Stimulated activated naive B cell treated with anti-CD40 and anti-IgM and Interleukin-4, amounts not matched to agents 10 μg/mL and 1 μg/mL and 100 μg/mL, for 72 hours (primary cell): ENCODE results near the gene PSMD3.

Experiments used
- ATAC-seq, 2 donors: fragments of 150-1000 bp; cut with Tn5 transposase; replicated peaks; 2 replicates each; pipeline ENCODE4 v1.10.0; 2021; ENCODE audit warnings: moderate library complexity in 1 of 2
- DNase-seq: peaks from one replicate; pipeline ENCODE4 v3.0.0; 2021
- H3K27ac Mint-ChIP-seq: one replicate; pipeline ENCODE4 v1.8.0; 2022; ENCODE audit warnings: mild to moderate bottlenecking, mixed read lengths
- H3K27me3 Mint-ChIP-seq, 2 donors: one replicate each; pipeline ENCODE4 v1.8.0; 2022; ENCODE audit warnings: mixed read lengths in 2 of 2
- H3K36me3 Mint-ChIP-seq, 2 donors: one replicate each; pipeline ENCODE4 v1.8.0; 2022; ENCODE audit warnings: mixed read lengths in 2 of 2, mild to moderate bottlenecking in 1 of 2
- H3K4me1 Mint-ChIP-seq, 2 donors: one replicate each; pipeline ENCODE4 v1.8.0; 2022; ENCODE audit warnings: mixed read lengths in 2 of 2, mild to moderate bottlenecking in 1 of 2
- H3K4me3 Mint-ChIP-seq, 2 donors: one replicate each; pipeline ENCODE4 v1.8.0; 2022; ENCODE audit warnings: mild to moderate bottlenecking in 2 of 2, mixed read lengths in 2 of 2, moderate library complexity in 1 of 2
- H3K9me3 Mint-ChIP-seq, 2 donors: one replicate each; pipeline ENCODE4 v1.8.0; 2022; ENCODE audit warnings: mixed read lengths in 2 of 2, mild to moderate bottlenecking in 1 of 2

Gene PSMD3

DNA sequence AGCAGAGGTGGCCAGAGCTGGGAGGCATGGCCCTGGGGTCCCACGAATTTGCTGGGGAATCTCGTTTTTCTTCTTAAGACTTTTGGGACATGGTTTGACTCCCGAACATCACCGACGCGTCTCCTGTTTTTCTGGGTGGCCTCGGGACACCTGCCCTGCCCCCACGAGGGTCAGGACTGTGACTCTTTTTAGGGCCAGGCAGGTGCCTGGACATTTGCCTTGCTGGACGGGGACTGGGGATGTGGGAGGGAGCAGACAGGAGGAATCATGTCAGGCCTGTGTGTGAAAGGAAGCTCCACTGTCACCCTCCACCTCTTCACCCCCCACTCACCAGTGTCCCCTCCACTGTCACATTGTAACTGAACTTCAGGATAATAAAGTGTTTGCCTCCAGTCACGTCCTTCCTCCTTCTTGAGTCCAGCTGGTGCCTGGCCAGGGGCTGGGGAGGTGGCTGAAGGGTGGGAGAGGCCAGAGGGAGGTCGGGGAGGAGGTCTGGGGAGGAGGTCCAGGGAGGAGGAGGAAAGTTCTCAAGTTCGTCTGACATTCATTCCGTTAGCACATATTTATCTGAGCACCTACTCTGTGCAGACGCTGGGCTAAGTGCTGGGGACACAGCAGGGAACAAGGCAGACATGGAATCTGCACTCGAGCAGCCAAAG lies 36.9 kb downstream of the PSMD3 start:
- H3K4me1 Mint-ChIP-seq = peaks cover 5 to 7% of the 10 kb centered on the region in 2 donors

DNA sequence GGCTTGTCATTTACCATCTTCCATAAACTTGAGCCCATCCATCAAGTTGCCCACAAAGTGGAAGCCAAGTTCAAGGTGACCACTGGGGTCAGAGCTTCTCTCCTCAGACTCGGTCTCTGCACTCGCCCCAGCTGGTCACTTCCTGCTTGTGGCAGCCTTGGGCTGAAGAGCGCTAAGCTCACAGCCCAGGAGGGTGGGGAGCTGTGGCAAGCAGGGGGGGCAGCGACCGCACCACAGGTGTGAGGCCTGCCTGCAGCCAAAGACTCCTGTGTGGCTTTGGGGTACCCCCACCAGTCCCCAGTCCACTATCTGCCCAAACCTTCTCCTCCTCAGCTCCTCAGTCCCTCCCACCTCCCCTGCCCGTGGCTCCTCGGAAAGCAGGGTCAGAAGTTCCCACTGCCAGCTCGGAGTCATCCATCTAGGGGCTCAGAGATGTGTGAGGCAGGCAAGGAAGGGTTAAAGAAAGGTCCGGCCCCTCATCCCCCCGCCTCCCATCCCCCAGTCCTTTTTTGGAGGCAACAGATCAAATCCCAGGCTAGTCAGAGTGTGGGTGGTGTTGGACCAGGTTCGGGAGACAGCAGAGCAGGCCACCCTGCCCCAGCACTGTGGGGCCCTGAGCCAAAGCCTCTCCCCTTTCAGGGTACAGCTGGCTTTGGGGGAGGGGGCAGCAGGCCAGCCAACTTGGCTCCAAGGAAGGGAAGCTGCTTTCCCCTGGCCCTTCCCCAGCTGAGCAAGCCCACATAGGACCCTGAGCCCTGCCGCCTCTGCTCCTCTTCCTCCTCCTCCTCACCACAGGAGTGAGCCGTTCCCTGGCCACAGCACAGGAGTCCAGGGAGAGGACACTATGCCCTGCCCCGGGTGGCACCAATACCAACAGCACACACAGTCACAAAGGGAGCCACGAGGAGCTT lies 37.9 kb downstream of the PSMD3 start:
- H3K4me1 Mint-ChIP-seq = peaks cover 5 to 6% of the 10 kb centered on the region in 2 donors

More for the DNA sequence above, 36.9 kb downstream of the PSMD3 start:
- no peak for DNase-seq
- H3K4me3 Mint-ChIP-seq = no peak overlapping the region
- ATAC-seq = no peak
- H3K27ac Mint-ChIP-seq = peak overlapping the region; percentile 14
- no peaks in the 10 kb centered on the region for H3K9me3 Mint-ChIP-seq
- peaks cover 21 to 41% of the 10 kb centered on the region in 2 donors for H3K36me3 Mint-ChIP-seq
- H3K27me3 Mint-ChIP-seq = peaks cover 1 to 4% of the 10 kb centered on the region in 2 donors

DNA sequence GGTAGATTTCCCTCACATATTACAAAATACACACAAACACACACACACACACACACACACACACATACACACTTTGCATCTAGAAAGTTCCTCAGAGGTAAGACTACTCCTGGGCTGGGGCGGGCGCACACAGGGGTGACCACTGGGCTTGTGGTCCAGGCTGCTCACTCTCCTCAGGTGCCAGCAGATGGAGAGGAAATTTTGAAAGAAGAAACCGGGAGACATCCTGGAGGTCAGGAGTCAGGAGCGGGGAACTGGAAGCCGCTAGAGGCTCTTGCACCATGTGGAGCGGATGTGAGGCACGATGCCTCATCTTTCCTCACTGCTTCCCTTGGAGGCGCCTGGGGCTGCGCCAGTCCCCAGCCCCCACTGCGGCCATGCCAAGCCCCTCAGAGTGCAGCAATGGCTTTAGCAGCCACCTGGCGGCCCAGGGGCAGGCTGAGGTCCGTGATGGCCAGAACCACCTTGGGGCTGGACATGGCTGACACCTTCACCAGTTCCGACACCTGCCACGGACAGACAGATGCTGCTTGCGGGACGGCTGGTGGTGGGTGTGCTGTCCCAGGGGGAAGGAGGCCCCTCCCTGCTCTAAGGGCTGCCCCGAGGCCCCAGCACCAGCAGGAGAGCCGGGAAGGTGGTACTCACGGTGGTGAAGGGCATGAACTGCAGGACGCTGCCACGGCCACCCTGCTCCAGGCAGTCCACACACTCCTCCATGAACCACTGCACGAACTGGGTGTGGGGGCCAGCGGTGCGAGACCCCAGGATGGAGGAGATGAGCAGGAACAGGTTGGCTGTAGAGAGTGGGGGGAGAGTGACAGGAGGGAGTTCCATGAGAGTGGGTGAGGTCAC lies 38.8 kb downstream of the PSMD3 start:
- no peaks in the 10 kb centered on the region for H3K4me1 Mint-ChIP-seq
- no peak overlapping the region for H3K4me3 Mint-ChIP-seq
- DNase-seq (no peak), ATAC-seq (peak in 1 of 2 donors; percentile 34)
- no peaks in the 10 kb centered on the region for H3K9me3 Mint-ChIP-seq
- H3K36me3 Mint-ChIP-seq = peaks cover 26 to 47% of the 10 kb centered on the region in 2 donors
- H3K27ac Mint-ChIP-seq = peak overlapping the region; percentile 67
- H3K27me3 Mint-ChIP-seq = no peaks in the 10 kb centered on the region

More for the DNA sequence above, 37.9 kb downstream of the PSMD3 start:
- no peaks in the 10 kb centered on the region for H3K9me3 Mint-ChIP-seq
- H3K36me3 Mint-ChIP-seq = peaks cover 21 to 41% of the 10 kb centered on the region in 2 donors
- H3K27ac Mint-ChIP-seq = peak overlapping the region; percentile 67
- H3K27me3 Mint-ChIP-seq = peaks cover 0 to 4% of the 10 kb centered on the region in 2 donors
- ATAC-seq = no peak
- no peak for DNase-seq
- no peak overlapping the region for H3K4me3 Mint-ChIP-seq

DNA sequence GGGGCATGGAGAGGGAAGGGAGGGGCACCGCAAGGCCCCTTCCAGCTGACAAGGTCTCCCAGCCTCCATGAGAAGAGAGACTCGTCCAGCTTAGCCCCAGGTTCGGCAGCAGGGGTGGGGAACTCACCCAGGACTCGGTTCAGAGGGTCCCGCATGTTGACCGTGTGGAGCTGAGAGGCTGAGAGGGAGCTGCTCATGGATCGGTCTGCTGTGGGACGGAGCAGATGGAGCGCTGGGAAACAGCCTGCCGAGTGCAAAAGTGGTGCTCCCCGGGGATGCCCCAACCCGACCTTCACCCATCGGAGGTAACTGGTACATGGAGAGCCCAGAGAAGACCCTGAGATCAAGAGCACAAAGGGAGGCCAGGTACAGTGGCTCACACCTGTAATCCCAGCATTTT lies 39.5 kb downstream of the PSMD3 start:
- Mint-ChIP-seq H3K27me3 (no peaks in the 10 kb centered on the region), H3K36me3 (peaks cover 27 to 48% of the 10 kb centered on the region in 2 donors), H3K4me1 (no peaks in the 10 kb centered on the region), H3K9me3 (no peaks in the 10 kb centered on the region), H3K27ac (no peak overlapping the region), H3K4me3 (no peak overlapping the region)
- DNase-seq (no peak), ATAC-seq (no peak)

DNA sequence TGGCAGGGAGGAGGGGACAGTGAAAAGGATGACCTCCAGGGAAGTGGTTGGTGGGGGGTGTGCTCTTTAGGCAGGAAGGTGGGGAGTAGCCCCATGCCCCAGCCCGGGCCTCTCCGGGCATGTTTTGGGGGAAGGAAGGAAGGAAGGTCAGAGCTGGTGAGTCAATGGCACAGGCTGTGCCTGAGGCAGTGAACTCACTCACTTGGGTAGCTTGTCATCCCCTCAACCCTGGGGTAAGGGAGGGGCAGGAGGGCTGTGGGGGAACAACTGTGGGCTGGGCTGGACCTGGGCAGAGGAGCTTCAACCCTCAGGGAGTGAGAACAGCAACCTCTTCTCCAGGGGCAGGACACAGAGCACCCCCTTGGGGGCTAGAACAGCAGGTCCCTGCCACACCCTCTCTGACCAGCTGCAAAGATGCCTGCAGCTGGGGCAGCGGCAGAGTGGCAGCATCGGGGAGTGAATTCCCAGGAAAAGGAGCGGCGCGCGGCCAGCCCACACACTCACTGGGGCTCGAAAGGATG lies 40.9 kb downstream of the PSMD3 start:
- Mint-ChIP-seq H3K9me3 (no peaks in the 10 kb centered on the region), H3K36me3 (peaks cover 41 to 61% of the 10 kb centered on the region in 2 donors), H3K27ac (no peak overlapping the region), H3K27me3 (no peaks in the 10 kb centered on the region), H3K4me3 (no peak overlapping the region), H3K4me1 (peaks cover 0 to 2% of the 10 kb centered on the region in 2 donors)
- DNase-seq (no peak), ATAC-seq (no peak)

DNA sequence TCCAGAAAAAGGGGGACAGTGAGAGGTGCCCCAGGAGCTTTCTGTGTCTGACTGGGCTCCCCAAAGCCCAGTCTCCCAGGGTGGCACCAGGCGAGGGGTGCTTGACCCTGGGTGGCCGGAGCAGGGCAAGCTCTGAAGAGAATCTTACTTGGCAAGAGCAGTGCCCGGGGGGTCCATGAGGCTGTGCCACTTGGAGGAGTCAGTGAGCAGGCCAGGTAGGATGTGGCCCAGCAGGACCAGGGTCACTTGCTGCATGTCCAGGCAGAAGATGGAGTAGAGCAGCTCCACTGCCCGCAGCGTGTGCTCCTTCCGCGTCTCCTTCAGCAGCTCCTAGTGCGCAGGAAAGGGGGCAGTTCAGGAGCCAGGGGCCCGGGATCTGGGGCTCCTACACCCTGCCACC lies 41.9 kb downstream of the PSMD3 start:
- Mint-ChIP-seq H3K27ac (peak overlapping the region; percentile 65), H3K4me3 (no peak overlapping the region), H3K9me3 (no peaks in the 10 kb centered on the region), H3K27me3 (no peaks in the 10 kb centered on the region), H3K36me3 (peaks cover 47 to 67% of the 10 kb centered on the region in 2 donors), H3K4me1 (peaks cover 6 to 7% of the 10 kb centered on the region in 2 donors)
- DNase-seq = no peak
- ATAC-seq = no peak

DNA sequence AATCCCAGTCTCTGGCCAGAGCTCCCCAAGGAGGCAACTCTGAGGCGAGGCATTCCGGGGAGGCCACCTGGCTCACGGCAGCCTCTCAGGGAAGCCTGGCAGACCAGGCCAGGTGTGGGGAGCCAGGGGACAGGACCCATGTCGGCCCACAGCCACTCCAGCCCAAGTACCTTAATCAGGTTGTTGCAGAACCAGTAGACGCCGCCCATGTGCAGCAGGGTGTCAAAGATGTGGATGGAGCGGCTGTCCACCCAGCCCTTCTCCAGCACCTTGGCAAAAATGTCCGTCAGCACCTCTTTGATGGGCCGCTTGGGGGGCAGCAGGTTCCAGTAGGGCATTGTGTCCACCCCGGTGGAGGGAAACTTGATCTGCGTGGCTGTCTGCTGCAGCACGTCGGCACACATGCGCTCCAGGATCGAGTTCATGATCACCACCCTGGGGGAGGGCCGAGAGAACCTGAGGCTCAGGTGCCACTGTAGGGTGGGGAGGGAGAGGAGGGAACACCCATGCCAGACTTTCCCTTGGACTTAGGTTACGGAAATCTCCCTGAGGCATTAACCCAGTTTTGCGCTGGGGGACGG lies 42.4 kb downstream of the PSMD3 start:
- Mint-ChIP-seq H3K4me3 (no peak overlapping the region), H3K4me1 (peaks cover 6 to 7% of the 10 kb centered on the region in 2 donors), H3K36me3 (peaks cover 47 to 67% of the 10 kb centered on the region in 2 donors), H3K27me3 (no peaks in the 10 kb centered on the region), H3K9me3 (no peaks in the 10 kb centered on the region), H3K27ac (peak overlapping the region; percentile 65)
- no peak for DNase-seq
- no peak for ATAC-seq

DNA sequence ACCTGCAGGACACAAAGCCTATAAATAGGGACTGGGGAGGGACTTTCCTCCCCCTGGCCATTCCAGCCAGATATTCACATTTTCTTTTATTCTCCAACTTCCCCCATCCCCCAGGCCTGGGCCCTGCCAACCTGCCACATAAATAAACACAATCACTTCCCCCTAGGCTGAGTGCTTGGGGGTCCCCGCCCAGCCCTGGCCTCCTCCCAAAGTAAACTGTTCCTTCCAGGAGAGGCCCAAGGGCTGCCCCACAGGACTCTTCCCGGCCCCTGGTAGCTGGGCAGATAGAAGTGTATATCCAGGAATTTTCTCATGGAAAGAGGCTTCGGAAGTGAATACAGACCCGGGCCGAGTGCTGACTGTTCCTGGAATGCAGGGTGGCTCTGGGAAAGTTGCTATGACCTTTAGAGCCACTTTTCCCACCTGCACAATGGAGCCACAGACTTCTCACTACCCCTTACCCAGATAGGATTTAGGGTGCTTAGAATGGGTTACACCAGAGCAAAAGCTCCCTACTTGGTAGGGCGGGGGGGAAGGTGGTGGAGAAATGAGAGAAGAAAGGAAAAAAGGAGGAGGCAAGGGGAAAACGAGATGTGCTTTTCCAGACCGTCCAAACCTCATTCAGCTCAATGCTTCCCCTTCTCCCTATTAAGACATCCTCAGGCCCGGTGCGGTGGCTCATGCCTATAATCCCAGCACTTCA lies 43.1 kb downstream of the PSMD3 start:
- Mint-ChIP-seq H3K9me3 (no peaks in the 10 kb centered on the region), H3K27me3 (no peaks in the 10 kb centered on the region), H3K36me3 (peaks cover 49 to 66% of the 10 kb centered on the region in 2 donors), H3K4me3 (no peak overlapping the region), H3K27ac (peak overlapping the region; percentile 76), H3K4me1 (peaks cover 6 to 7% of the 10 kb centered on the region in 2 donors)
- ATAC-seq = no peak
- no peak for DNase-seq

DNA sequence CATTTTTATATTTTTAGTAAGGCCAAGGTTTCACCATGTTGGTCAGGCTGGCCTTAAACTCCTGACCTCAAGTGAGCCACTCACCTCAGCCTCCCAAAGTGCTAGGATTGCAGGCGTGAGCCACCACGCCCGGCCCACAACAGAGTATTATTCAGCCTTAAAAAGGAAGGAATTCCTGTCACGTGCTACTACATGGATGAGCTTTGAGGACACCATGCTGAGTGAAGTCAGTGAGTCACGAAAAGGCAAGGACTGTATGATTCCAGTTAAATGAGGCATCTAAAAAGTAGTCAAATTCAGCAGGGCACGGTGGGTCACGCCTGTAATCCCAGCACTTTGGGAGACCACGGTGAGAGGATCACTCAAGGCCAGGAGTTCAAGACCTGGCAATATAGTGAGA lies 44.3 kb downstream of the PSMD3 start:
- H3K4me3 Mint-ChIP-seq = no peak overlapping the region
- ATAC-seq = no peak
- peaks cover 55 to 67% of the 10 kb centered on the region in 2 donors for H3K36me3 Mint-ChIP-seq
- H3K27ac Mint-ChIP-seq = peak overlapping the region; percentile 48
- H3K27me3 Mint-ChIP-seq = no peaks in the 10 kb centered on the region
- H3K9me3 Mint-ChIP-seq = no peaks in the 10 kb centered on the region
- no peak for DNase-seq
- peaks cover 6 to 7% of the 10 kb centered on the region in 2 donors for H3K4me1 Mint-ChIP-seq

DNA sequence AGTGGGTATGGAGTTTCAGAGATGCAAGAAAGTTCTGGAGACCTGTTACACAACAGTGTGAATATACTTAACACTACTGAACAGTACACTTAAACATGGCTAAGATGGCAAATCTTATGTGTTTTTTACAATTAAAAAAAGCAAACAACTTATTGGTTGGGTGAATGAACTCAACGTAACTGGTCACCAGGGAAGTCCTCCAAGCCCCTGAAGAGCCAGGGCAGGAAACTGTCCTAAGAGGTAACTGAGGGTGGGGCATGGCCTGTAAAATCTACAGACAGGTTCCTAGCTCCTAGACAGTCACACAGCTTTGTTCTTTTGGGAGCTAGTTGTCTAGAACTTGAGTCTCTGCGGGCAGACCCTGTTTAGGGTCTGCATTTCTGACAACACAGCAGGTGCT lies 45.0 kb downstream of the PSMD3 start:
- H3K36me3 Mint-ChIP-seq = peaks cover 52 to 63% of the 10 kb centered on the region in 2 donors
- no peak for DNase-seq
- H3K27ac Mint-ChIP-seq = no peak overlapping the region
- no peaks in the 10 kb centered on the region for H3K9me3 Mint-ChIP-seq
- no peak overlapping the region for H3K4me3 Mint-ChIP-seq
- ATAC-seq = no peak
- H3K27me3 Mint-ChIP-seq = no peaks in the 10 kb centered on the region
- H3K4me1 Mint-ChIP-seq = peaks cover 6 to 7% of the 10 kb centered on the region in 2 donors

DNA sequence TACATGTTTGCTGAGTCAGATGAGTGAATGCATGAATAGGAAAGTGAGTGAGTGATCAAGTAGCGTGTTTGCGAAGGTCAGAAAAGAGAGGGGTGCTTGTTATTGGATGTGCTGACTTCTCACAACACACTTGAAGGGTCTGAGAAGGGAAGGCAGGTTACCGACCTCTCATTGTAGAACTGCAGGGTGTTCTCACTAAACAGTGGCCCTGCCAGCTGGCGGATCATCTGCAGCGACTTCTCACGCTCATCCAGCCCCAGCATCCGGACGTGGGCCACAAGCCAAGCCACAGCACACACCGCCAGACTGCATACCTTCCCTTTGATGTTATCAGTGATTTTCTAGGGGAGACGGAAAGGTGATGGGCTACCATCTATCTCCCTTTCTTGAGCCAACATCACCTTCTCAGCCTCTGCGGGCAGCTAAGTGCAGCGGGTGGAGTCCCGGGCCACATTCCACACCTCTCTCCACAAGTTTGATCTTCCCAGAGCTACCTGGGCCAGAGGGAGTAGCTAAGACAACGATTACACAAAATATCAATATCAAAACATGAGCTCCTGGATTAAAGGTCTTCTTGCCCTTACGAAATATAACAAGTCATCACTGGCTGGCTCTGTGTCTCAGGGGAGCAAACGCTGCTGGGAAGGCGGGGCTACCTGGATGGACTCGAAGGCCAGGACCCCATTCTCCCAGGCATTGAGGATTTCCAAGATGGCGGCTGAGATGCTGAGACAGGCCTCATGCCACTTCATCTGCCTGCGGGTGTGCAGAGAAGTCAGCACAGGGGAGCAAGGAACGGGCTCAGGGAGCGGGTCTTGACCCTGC lies 45.6 kb downstream of the PSMD3 start:
- peaks cover 6 to 7% of the 10 kb centered on the region in 2 donors for H3K4me1 Mint-ChIP-seq
- H3K36me3 Mint-ChIP-seq = peaks cover 53 to 64% of the 10 kb centered on the region in 2 donors
- no peaks in the 10 kb centered on the region for H3K9me3 Mint-ChIP-seq
- no peak overlapping the region for H3K4me3 Mint-ChIP-seq
- DNase-seq (no peak), ATAC-seq (no peak)
- H3K27me3 Mint-ChIP-seq = no peaks in the 10 kb centered on the region
- peak overlapping the region; percentile 56 for H3K27ac Mint-ChIP-seq

DNA sequence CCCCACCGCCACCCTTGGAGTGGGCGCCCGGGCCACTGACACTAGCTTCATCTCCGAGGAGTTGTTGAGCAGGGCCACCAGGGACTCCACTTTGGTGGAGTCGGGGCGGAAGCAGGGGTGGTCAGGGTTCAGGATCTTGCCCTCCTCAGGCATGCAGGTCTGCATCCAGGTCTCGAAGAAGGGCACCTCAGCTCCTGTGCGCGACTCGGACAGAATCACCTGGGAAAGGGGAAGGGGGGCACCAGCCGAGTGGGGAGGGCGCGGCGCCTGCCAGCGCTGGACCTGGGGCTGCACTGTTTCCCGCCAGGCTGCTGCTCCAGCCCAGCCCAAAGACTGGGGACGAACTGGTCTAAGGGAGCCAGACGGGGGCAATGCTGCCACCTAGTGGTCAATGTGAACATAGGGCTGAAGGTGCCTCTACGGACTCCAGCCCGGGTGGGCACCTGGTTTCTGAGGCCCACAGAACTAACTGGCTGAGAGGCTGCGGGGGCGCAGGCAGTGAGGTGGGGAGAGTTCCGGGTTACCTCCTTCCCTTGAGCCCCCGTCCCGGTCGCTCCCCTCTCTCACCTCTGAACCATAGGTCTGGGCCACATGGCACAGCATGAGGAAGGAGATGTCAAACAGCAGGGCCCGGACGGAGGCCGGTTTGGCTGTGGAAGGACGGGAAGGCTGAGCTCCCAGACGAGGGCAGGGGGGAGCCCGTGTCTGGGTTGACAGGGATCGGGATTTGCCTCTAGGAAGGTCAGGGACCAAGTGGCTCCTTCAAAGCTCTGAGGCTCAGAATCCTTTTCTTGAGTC lies 46.4 kb downstream of the PSMD3 start:
- Mint-ChIP-seq H3K4me1 (peaks cover 6 to 7% of the 10 kb centered on the region in 2 donors), H3K27me3 (no peaks in the 10 kb centered on the region), H3K36me3 (peaks cover 57 to 65% of the 10 kb centered on the region in 2 donors), H3K9me3 (no peaks in the 10 kb centered on the region), H3K27ac (no peak overlapping the region), H3K4me3 (no peak overlapping the region)
- DNase-seq (peak; percentile 49), ATAC-seq (peak; percentile 96 to 99)
